ENCODE measurements around the gene HSFX1. TPM values are rescaled to one million over a fixed set of nuclear protein-coding genes. Genes with fewer than 3 reads are reported as not detected.

HSFX1 gene
- total and polyA plus RNA-seq, 2 of the 8 experiments (the other 6 are each of a cell fraction or from before 2014, with no cell fraction given) = 0.42 to 0.63 TPM

DNA sequence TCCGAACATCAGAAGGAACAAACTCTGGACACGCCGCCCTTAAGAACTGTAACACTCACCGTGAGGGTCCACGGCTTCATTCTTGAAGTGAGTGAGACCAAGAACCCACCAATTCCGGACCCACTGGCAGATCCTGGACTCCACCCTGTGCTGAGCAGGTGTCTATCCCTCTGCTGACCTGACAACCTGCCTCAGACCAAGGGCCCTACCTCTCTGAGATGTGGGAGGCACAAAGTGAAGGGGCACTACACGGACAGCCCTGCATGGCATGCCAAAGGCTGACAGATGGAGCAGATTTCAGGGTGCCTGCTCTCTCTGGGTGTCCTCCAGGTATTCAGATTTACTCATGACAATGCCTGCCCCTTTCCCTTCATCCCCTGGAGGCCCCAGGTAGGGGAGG is 14.0 kb upstream of the HSFX1 start (continued):
- TF ChIP-seq CHD1 (IDR thresholded peaks at IDR 0.05; ENCODE audit: low read depth, low read length) = no peak

DNA sequence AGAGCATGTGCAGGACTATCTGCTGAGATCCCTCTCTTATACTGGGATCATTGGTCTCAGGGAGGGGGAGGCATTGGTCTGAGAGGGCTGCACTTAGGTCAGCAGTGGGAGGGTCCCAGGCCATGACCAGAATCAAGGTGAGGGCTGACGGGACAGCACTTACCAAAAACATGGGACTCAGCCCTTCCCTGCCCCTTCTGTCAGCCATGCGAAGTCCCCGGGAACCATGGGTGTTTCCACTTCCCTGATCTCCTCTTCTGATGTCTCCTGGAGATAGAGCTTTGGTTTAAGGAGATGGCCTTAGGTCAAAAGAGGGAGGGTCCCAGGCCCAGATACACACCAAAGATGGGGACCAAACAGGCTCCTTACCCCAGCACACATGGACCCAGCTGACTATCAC is 12.9 kb upstream of the HSFX1 start:
- H3K4me1 ChIP-seq (replicated peaks in 1 of 4; ENCODE audit: control insufficient read depth in 3 of 4, insufficient read depth in 4 of 4, low read length in 3 of 4) = no peaks in the 10 kb centered on the region
- H3K27ac ChIP-seq (ENCODE audit: low read depth, low read length) = no peak overlapping the region
- H3K56ac ChIP-seq (replicated peaks; ENCODE audit: insufficient read length, low read depth, low read length) = no peak overlapping the region
- no peak overlapping the region for H2BK15ac ChIP-seq (ENCODE audit: low read length)
- no peak overlapping the region for H4K5ac ChIP-seq (ENCODE audit: insufficient read length, low read depth, low read length)
- DNase-seq (ENCODE audit: low read depth in 1 of 2, low spot score in 2 of 2) (no peak), FAIRE-seq (no peak)
- 100% methylated on average over 2 of the region's 3 CpGs; no CpG with 5 or more reads in 1 of the 2 experiments for WGBS, 2 experiments (ENCODE audit: extremely low coverage in 1 of 2, insufficient coverage in 1 of 2, insufficient read length in 1 of 2, insufficient replicate concordance in 2 of 2, low coverage in 1 of 2, low lambda C conversion rate in 2 of 2, missing lambda C conversion rate in 1 of 2)
- no peaks in the 10 kb centered on the region for H3K23me2 ChIP-seq (ENCODE audit: low read depth, low read length)
- no peaks in the 10 kb centered on the region for H3K79me1 ChIP-seq (ENCODE audit: low read depth, low read length)
- no peak overlapping the region for H4K8ac ChIP-seq (ENCODE audit: extremely low read depth, insufficient read depth, low read length)
- H2BK12ac ChIP-seq (ENCODE audit: low read depth, low read length) = no peak overlapping the region
- no peaks in the 10 kb centered on the region; a peak in 1 of 4 replicates for H3K9me3 ChIP-seq (ENCODE audit: insufficient read depth in 2 of 2, low read depth in 1 of 2, low read length in 1 of 2)
- H3K4ac ChIP-seq (replicated peaks; ENCODE audit: insufficient read length, low read depth, low read length) = no peak overlapping the region
- no peaks in the 10 kb centered on the region for H4K20me1 ChIP-seq (replicated peaks in 1 of 2; ENCODE audit: control insufficient read depth in 1 of 2, insufficient read depth in 2 of 2, low read length in 2 of 2)
- H2BK120ac ChIP-seq (replicated peaks; ENCODE audit: low read depth, low read length) = no peak overlapping the region
- no peak for TF ChIP-seq BCL11A (IDR thresholded peaks at IDR 0.05; ENCODE audit: low read depth in 2 of 2, low read length in 2 of 2)
- TF ChIP-seq RFX5 (IDR thresholded peaks at IDR 0.05; ENCODE audit: borderline replicate concordance, low read depth, low read length) = no peak
- no peak for TF ChIP-seq HDAC2 (IDR thresholded peaks at IDR 0.05; ENCODE audit: borderline replicate concordance in 1 of 2, low read depth in 2 of 2, low read length in 2 of 2)
- TF ChIP-seq MAFK (IDR thresholded peaks at IDR 0.05; ENCODE audit: low read depth, low read length) = no peak
- TF ChIP-seq TBP (IDR thresholded peaks at IDR 0.05; ENCODE audit: low read depth, low read length) = no peak
- TF ChIP-seq BRCA1 (IDR thresholded peaks at IDR 0.05; ENCODE audit: low read depth, low read length) = no peak
- H2BK5ac ChIP-seq (ENCODE audit: low read depth, low read length) = no peak overlapping the region
- no peak overlapping the region for H3K14ac ChIP-seq (ENCODE audit: insufficient read length)
- H3K4me2 ChIP-seq (ENCODE audit: insufficient read depth in 1 of 2, low read depth in 2 of 2, low read length in 2 of 2) = no peak overlapping the region
- no peaks in the 10 kb centered on the region for H3K36me3 ChIP-seq (ENCODE audit: control insufficient read depth in 2 of 4, insufficient read depth in 4 of 4, low read length in 3 of 4)
- H2BK20ac ChIP-seq (ENCODE audit: low read length) = no peak overlapping the region
- H3K27me3 ChIP-seq (replicated peaks in 1 of 4; ENCODE audit: control insufficient read depth in 3 of 4, extremely low read depth in 1 of 4, insufficient read depth in 3 of 4, low read length in 3 of 4) = no peaks in the 10 kb centered on the region
- ChIA-PET CTCF (ENCODE audit: partially characterized antibody) (no interaction called here), POLR2A (ENCODE audit: partially characterized antibody) (no interaction called here)
- H3K9ac ChIP-seq (replicated peaks in 1 of 4; ENCODE audit: extremely low read depth in 1 of 4, low read depth in 3 of 4, low read length in 3 of 4) = no peak overlapping the region
- no peak overlapping the region for H3K23ac ChIP-seq (ENCODE audit: insufficient read length)
- no peak overlapping the region for H3K4me3 ChIP-seq (ENCODE audit: extremely low read depth in 1 of 4, insufficient read depth in 2 of 4, low read depth in 3 of 4, low read length in 4 of 4)
- H3K79me2 ChIP-seq (ENCODE audit: control insufficient read depth in 1 of 2, insufficient read depth in 2 of 2, low read length in 2 of 2) = no peaks in the 10 kb centered on the region
- H2AK5ac ChIP-seq (ENCODE audit: low read depth, low read length) = no peak overlapping the region
- no peak overlapping the region for H3K18ac ChIP-seq (ENCODE audit: extremely low read depth, low read length)
- H2AFZ ChIP-seq (ENCODE audit: low read length) = no peak overlapping the region
- no peak overlapping the region for H4K91ac ChIP-seq (replicated peaks; ENCODE audit: insufficient read length, low read length)
